ENCODE data around the gene SLC25A36. TPM values are rescaled to one million over a fixed set of nuclear protein-coding genes. Genes with fewer than 3 reads are reported as not detected.
"Not testable (repeated sequence)": the region's sequence is repeated elsewhere in the genome, so short reads cannot be mapped to it uniquely, and the experiment has no call there.

Gene SLC25A36
- total RNA-seq, 6 donors from 2014 or later, result 49.2 to 172 (median 81.8) TPM

DNA sequence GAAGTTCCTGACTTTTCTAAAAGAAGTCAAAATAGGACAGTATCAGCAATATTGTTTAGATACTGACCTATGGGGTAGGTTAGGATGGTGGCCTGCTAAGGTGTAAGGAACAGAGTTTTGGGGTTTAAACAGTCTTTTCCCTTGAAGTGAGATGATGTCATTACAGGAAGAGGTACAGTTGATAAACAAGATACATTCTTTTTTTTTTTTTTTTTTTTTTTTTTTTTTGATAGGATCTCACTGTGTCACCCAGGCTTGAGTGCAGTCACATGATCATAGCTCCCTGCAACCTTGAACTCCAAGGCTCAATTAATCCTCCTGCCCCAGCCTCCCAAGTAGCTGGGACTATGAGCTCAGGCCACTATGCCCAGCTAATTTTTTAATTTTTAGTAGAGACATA lies 33.3 kb downstream of the SLC25A36 start:
- DNase-seq, result no peak

DNA sequence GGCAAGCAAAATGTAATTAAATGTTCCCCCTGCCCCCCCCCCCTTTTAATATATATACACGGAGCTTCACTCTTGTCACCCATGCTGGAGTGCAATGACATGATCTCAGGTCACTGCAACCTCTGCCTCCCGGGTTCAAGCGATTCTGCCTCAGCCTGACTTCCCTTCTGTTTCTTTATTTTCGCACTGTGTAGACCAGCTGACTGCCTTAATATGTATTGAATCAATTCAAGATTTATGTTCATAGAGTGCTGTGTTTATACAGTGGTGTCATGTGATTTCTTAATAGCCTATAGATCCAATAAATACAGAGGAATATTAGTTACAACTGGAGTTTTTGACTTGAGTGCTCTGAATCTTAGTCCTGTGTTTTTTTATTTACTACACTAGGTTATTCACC lies 39.0 kb downstream of the SLC25A36 start:
- Histone ChIP-seq H3K27ac (no peak overlapping the region), H3K9me3 (no peaks in the 10 kb centered on the region), H3K4me3 (no peak overlapping the region), H3K36me3 (peaks cover 0 to 14% (median 7%) of the 10 kb centered on the region in 4 donors), H3K27me3 (no peaks in the 10 kb centered on the region), H3K4me1 (no peaks in the 10 kb centered on the region)
- TF ChIP-seq POLR2AphosphoS5 (IDR thresholded peaks at IDR 0.05) (no peak), POLR2A (IDR thresholded peaks at IDR 0.05) (no peak), EP300 (IDR thresholded peaks at IDR 0.05) (no peak)
- TF ChIP-seq, protein P1, sequence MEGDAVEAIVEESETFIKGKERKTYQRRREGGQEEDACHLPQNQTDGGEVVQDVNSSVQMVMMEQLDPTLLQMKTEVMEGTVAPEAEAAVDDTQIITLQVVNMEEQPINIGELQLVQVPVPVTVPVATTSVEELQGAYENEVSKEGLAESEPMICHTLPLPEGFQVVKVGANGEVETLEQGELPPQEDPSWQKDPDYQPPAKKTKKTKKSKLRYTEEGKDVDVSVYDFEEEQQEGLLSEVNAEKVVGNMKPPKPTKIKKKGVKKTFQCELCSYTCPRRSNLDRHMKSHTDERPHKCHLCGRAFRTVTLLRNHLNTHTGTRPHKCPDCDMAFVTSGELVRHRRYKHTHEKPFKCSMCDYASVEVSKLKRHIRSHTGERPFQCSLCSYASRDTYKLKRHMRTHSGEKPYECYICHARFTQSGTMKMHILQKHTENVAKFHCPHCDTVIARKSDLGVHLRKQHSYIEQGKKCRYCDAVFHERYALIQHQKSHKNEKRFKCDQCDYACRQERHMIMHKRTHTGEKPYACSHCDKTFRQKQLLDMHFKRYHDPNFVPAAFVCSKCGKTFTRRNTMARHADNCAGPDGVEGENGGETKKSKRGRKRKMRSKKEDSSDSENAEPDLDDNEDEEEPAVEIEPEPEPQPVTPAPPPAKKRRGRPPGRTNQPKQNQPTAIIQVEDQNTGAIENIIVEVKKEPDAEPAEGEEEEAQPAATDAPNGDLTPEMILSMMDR (IDR thresholded peaks at IDR 0.05), result no peak
- no peak for DNase-seq
- whole genome bisulfite sequencing, 2 donors, result 66 to 83% methylated on average over 4 of the region's 4 CpGs
- no peak for ATAC-seq (ENCODE audit: low FRiP score in 2 of 2)

More for the DNA sequence above, 33.3 kb downstream of the SLC25A36 start:
- Histone ChIP-seq H3K27ac (no peak overlapping the region), H3K4me1 (no peaks in the 10 kb centered on the region), H3K4me3 (no peak overlapping the region), H3K27me3 (no peaks in the 10 kb centered on the region), H3K9me3 (no peaks in the 10 kb centered on the region), H3K36me3 (peaks cover 0 to 26% (median 13%) of the 10 kb centered on the region in 4 donors)
- TF ChIP-seq POLR2AphosphoS5 (IDR thresholded peaks at IDR 0.05) (no peak), EP300 (IDR thresholded peaks at IDR 0.05) (no peak), POLR2A (IDR thresholded peaks at IDR 0.05) (no peak)
- TF ChIP-seq, protein P1 (IDR thresholded peaks at IDR 0.05), result no peak
- no peak for ATAC-seq (ENCODE audit: low FRiP score in 2 of 2)

DNA sequence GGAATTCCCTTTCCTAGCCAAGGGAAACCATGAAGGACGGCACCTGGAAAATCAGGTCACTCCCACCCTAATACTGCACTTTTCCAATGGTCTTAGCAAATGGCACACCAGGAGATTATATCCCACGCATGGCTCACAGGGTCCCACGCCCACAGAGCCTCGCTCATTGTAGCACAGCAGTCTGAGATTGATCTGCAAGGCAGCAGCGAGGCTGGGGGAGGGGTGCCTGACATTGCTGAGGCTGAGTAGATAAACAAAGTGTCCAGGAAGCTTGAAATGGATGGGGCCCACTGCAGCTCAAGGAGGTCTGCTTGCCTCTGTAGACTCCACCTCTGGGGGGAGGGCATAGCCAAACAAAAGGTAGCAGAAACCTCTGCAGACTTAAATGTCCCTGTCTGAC lies 46.2 kb downstream of the SLC25A36 start:
- DNase-seq; H3K4me1 ChIP-seq; ATAC-seq (ENCODE audit: low FRiP score in 2 of 2); H3K4me3 ChIP-seq; H3K9me3 ChIP-seq; H3K36me3 ChIP-seq; H3K27ac ChIP-seq; H3K27me3 ChIP-seq: not testable (repeated sequence)
- WGBS, 2 donors, result 89 to 100% methylated on average over 1 to 5 of the region's 5 CpGs

DNA sequence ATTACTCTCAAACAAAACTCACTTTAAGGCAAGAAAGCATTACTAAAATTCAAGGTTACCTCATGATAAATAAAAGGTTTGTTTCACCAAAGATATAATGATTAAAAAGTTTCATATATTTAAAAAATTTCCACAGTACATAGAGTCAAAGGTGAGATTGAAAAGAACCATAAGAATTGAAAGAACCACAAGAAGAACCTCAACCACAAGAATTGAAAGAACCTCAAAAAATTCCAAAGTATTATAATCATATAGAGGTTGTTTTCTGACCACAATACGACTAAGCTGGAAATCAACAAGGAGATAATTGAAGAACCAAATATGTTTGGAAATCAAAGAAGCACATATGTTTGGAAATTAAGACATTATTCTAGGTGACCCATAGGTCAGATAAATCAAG lies 52.7 kb downstream of the SLC25A36 start:
- no peaks in the 10 kb centered on the region for H3K4me1 ChIP-seq
- DNase-seq (no peak), ATAC-seq (ENCODE audit: low FRiP score in 2 of 2) (no peak)
- H3K9me3 ChIP-seq, result peaks cover 0 to 3% (median 0%) of the 10 kb centered on the region in 4 donors
- 79 to 89% methylated on average over 1 of the region's 1 CpG for WGBS, 2 donors
- no peak overlapping the region for H3K27ac ChIP-seq
- H3K36me3 ChIP-seq, result no peaks in the 10 kb centered on the region
- TF ChIP-seq POLR2A (IDR thresholded peaks at IDR 0.05) (no peak), EP300 (IDR thresholded peaks at IDR 0.05) (no peak), POLR2AphosphoS5 (IDR thresholded peaks at IDR 0.05) (no peak)
- TF ChIP-seq, protein P1 (IDR thresholded peaks at IDR 0.05), result no peak
- H3K4me3 ChIP-seq, result no peak overlapping the region
- no peaks in the 10 kb centered on the region for H3K27me3 ChIP-seq

DNA sequence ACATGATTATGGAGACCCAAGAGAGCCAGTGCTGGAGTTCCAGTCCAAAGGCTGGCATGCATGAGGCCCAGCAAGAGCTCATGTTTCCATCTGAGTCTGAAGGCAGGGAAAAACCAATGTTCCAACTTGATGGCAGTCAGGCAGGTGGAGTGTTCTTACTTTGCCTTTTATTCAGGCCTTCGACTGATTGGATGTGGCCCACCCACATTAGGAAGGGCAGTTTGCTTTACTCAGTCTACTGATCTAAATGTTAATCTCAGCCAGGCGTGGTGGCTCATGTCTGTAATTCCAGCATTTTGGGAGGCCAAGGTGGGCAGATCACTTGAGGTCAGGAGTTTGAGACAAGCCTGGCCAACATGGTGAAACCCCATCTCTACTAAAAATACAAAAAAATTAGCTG lies 53.2 kb downstream of the SLC25A36 start:
- H3K27me3 ChIP-seq; H3K36me3 ChIP-seq; H3K4me3 ChIP-seq; H3K27ac ChIP-seq; H3K4me1 ChIP-seq; ATAC-seq (ENCODE audit: low FRiP score in 2 of 2); DNase-seq; H3K9me3 ChIP-seq: not testable (repeated sequence)
- 81 to 93% methylated on average over 2 of the region's 2 CpGs for WGBS, 2 donors

DNA sequence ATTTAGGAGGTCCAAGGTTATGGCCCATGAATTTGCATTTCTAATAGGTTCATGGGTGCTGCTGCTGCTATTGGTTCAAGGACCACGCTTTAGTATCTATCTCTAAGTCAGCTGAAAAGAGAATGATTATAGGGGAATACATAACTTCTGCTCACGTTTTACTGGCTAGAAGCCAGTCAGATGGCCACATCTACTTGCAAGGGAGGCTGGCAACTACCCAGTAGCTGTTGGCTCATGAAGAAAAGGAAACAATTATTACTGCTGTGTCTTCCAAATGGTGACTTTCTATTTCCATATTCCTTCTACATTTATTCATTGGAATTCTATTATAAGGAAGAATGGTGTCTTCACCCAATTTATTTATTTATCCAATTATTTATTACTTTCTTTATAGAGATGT lies 54.2 kb downstream of the SLC25A36 start:
- Histone ChIP-seq H3K27ac (no peak overlapping the region), H3K36me3 (no peaks in the 10 kb centered on the region), H3K27me3 (no peaks in the 10 kb centered on the region), H3K4me1 (no peaks in the 10 kb centered on the region), H3K9me3 (peaks cover 0 to 3% (median 0%) of the 10 kb centered on the region in 4 donors), H3K4me3 (no peak overlapping the region)
- 56 to 63% methylated on average over 2 of the region's 2 CpGs for WGBS, 2 donors
- ATAC-seq (ENCODE audit: low FRiP score in 2 of 2) (no peak), DNase-seq (no peak)
- TF ChIP-seq EP300 (IDR thresholded peaks at IDR 0.05) (no peak), POLR2AphosphoS5 (IDR thresholded peaks at IDR 0.05) (no peak), POLR2A (IDR thresholded peaks at IDR 0.05) (no peak)
- TF ChIP-seq, protein P1 (IDR thresholded peaks at IDR 0.05), result no peak
